Measurements from ENCODE around the gene MRPL17.

Gene MRPL17

DNA sequence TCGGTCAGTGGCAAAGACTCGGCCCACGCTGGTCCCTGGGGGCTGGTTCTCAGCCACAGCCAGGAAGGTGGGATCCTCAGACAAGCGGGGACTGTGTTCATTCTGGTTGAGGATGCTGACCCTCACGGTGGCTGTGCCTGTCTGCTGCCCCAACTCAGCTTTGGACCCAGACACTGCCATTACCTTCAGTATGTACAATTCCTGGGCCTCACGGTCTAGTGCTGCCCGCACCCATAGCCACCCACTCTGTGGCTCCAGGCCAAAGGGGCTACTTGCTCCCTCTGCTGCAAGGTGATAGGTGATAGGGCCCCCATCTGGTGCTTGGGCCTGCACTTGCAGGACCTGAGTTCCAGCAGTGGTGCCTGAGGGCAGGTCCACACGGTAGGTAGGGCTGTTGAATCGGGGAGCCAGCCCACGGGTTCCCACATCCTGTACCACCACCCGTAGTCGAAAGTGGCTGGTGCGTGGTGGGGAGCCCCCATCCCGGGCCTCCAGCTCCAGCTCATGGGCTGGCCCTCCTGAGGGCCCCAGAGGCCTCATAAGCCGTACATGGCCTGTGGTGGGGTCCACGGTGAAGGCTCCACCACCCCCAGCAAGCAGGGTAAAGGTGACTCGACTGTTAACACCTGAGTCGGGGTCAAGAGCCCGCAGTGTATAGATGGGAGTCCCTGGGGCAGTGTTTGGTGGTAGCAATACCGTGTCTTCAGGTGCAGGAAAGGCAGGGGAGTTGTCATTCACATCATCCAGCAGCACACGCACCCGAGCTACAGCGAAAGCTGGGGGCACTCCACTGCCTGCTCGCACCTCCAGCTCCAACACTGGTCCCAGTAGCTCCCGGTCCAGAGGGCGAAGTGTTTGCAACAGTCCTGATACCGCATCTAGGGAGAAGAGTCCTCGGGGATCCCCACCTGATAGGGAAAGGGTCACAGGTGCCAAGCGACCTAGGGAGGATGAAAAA is 50.7 kb downstream of the MRPL17 start:
- DNase-seq (ENCODE audit: low spot score) = no peak

DNA sequence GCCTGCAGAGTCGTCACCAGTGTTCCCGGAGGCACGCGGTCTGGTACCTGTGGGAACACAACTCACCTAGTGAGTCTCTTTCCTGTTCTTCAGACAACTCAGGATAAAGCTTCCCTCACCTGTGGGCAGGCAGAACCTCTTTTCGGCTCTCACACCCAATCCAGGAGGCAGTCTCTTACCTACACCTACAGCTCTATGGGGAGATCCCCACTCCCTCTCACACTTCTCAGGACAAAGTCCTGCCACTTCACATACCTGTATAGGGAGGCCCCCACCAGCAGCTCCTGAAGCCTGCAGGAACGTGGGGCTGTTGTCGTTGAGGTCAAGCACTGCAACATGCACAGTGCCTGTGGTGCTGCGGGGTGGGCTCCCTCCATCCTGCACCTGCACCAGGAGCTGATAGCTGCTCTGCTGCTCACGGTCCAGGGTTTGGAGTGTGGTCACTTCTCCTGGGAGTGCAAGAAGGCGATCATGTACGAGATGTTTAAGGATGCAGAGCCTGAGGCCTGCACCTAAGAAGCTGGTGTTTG is 51.7 kb downstream of the MRPL17 start:
- no peak for DNase-seq (ENCODE audit: low spot score)

DNA sequence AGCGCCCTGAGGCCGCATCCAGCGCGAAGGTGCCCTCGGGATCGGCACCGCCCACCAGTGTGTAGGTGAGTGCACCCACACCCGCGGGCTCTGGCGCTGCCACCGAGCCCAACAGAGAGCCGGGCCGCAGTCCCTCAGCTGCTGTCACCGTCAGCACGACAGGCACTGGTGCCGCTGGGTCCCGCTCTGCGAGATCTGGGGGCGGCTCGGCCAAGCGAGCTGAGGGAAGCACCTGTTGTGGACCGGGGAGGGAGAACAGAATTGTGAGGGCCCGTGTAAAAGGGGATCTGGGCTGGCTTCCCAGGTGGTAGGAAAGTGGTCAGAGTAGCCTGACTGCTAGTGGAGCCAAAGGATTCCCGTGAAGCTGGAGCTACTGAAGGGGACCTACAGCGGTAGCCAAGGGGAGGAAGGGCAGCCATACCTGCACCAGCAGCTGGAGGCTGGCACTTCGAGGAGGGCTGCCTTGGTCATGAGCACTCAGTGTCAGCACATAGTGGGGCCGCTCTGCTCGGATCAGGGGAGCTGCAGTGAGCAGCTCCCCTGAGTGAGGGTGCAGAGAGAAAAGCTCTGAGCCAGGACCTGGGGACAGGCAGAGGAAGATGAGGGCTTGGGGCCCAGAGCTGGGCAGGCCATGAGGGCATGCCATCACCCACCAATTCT is 52.4 kb downstream of the MRPL17 start:
- DNase-seq (ENCODE audit: low spot score) = no peak

Data from HuH-7.5 (cell line).